Measurements from ENCODE around the gene FOS. TPM values are rescaled to one million over a fixed set of nuclear protein-coding genes. Genes with fewer than 3 reads are reported as not detected.

FOS gene
- total RNA-seq, 1 donor from 2014 or later = 165 TPM

- DNase-seq (ENCODE audit: low spot score) = no peak
Observed at GRCh38 chr14:75318353-75318752, 39.7 kb downstream of the FOS start.

DNA sequence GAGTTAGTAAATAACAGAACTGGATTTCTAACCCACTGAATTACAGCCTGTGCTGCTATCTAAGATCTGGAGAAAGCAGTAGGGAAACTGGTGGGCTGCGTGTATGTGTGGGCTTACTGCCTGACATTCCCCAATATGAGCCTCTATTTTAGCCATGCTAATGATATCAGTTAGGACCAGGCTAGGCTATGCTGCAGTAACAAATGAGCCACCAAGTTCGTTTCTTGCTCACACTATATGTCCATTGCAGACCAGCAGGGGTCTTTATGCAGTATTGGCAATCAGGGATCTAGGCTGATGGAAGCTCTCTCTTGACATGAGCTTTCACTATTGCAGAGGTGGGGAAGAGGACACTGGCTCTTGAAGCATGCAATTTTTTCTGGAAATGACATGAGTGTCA, 40.4 kb downstream of the FOS start:
- DNase-seq (ENCODE audit: low spot score) = no peak

- no peak for DNase-seq (ENCODE audit: low spot score)
Observed at GRCh38 chr14:75320196-75320595, 41.6 kb downstream of the FOS start.

DNA sequence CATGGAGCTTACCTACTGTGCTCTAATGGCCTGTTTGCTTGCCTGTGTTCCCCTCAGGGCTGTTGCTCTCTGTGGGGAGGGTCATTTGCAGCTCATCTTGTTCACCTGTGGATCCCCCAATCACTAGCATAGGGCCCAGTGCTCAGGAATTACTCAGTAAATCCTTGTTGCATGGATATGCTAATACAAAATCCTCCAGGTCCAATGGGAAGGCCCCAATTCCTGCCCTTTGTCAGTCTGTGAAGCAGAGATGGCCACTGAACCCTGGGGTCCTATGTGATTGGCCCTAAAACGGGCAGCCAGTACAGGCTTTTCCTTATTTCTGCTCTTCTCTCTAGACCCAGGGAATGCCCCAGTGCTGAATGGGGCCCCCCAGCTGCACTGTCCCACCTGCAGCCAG, 44.1 kb downstream of the FOS start:
- DNase-seq (ENCODE audit: low spot score) = no peak

- DNase-seq (ENCODE audit: low spot score) = no peak
Observed at GRCh38 chr14:75323571-75323970, 44.9 kb downstream of the FOS start.

- no peak for DNase-seq (ENCODE audit: low spot score)
Observed at GRCh38 chr14:75328558-75329155, 50.0 kb downstream of the FOS start.

- no peak for DNase-seq (ENCODE audit: low spot score)
Observed at GRCh38 chr14:75329369-75329768, 50.7 kb downstream of the FOS start.

DNA sequence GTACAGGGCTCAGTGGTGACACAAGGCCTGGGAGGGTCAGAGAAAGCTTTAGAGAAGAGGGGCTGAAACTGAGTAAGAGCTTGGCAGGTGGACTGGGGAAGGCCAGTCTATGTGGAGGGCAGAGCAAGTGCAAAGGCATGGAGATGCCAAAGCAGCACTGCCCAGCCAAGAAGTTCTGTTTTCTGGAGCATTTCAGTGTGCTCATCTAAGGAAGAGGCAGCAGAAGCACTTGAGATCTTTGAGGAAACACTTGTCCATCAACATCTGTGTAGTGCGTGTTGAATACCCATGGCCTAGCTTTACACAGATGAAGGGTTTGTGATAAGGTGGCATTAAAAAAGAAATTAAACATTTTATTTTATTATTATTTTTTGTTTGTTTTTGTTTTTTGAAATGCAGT, 52.8 kb downstream of the FOS start:
- DNase-seq (ENCODE audit: low spot score) = no peak

Other genes with a start within 250 kb of the FOS start
- 33.2 TPM for gene MLH3, start 227.4 kb upstream of the FOS start, total RNA-seq
- gene ACYP1, start 214.8 kb upstream of the FOS start, total RNA-seq = 16.5 TPM
- gene ZC2HC1C, start 209.2 kb upstream of the FOS start, total RNA-seq = 3.9 TPM
- 119 TPM for gene NEK9, start 151.8 kb upstream of the FOS start, total RNA-seq
- 390 TPM for gene TMED10, start 102.2 kb upstream of the FOS start, total RNA-seq
- 43.0 TPM for gene JDP2, start 149.2 kb downstream of the FOS start, total RNA-seq
- gene BATF, start 243.6 kb downstream of the FOS start, total RNA-seq = 5.7 TPM

Data from mucosa of gallbladder (tissue), 1 donor.